ENCODE data around the gene GAGE12H.
"Not testable (repeated sequence)": the region's sequence is repeated elsewhere in the genome, so short reads cannot be mapped to it uniquely, and the experiment has no call there.

GAGE12H gene

GRCh38 chrX:49579649-49580048 lies at the start of gene GAGE12H:
GAGE12H (plus strand) TSS chrX:49579949; CDS start chrX:49581104, 1,155 bp downstream.
- not testable (repeated sequence) for FAIRE-seq; DNase-seq (ENCODE audit: insufficient read length, low spot score)

GRCh38 chrX:49531877-49532276 lies 47.9 kb upstream of the GAGE12H start, which contains the start of gene GAGE12C:
GAGE12C (plus strand) TSS chrX:49532177; CDS start chrX:49533332, 1,155 bp downstream.
- not testable (repeated sequence) for FAIRE-seq; DNase-seq (ENCODE audit: insufficient read length, low spot score)

GRCh38 chrX:49541433-49541832 lies 38.3 kb upstream of the GAGE12H start, which contains the start of gene GAGE12D:
GAGE12D (plus strand) TSS chrX:49541733; CDS start chrX:49542888, 1,155 bp downstream.
- FAIRE-seq; DNase-seq (ENCODE audit: insufficient read length, low spot score): not testable (repeated sequence)

GRCh38 chrX:49550989-49551388 lies 28.8 kb upstream of the GAGE12H start, which contains the start of gene GAGE12E:
GAGE12E (plus strand) TSS chrX:49551289; CDS start chrX:49552444, 1,155 bp downstream.
- DNase-seq (ENCODE audit: insufficient read length, low spot score); FAIRE-seq: not testable (repeated sequence)

- DNase-seq (ENCODE audit: insufficient read length, low spot score); FAIRE-seq: not testable (repeated sequence)
Observed at GRCh38 chrX:49560542-49560941, 19.2 kb upstream of the GAGE12H start, which contains the start of gene GAGE12F. GAGE12F (plus strand) TSS chrX:49560842; CDS start chrX:49561997, 1,155 bp downstream.

GRCh38 chrX:49568728-49569127 lies 11.0 kb upstream of the GAGE12H start:
- not testable (repeated sequence) for FAIRE-seq; DNase-seq (ENCODE audit: insufficient read length, low spot score)

GRCh38 chrX:49569152-49569551 lies 10.6 kb upstream of the GAGE12H start:
- not testable (repeated sequence) for FAIRE-seq; DNase-seq (ENCODE audit: insufficient read length, low spot score)

GRCh38 chrX:49570100-49570499 lies 9.6 kb upstream of the GAGE12H start, which contains the start of gene GAGE12G:
GAGE12G (plus strand) TSS chrX:49570400; CDS start chrX:49571555, 1,155 bp downstream.
- FAIRE-seq; DNase-seq (ENCODE audit: insufficient read length, low spot score): not testable (repeated sequence)

- not testable (repeated sequence) for FAIRE-seq; DNase-seq (ENCODE audit: insufficient read length, low spot score)
Observed at GRCh38 chrX:49589196-49589595, 9.4 kb downstream of the GAGE12H start, which contains the start of gene GAGE2A. GAGE2A (plus strand) TSS chrX:49589496; CDS start chrX:49590651, 1,155 bp downstream.

GRCh38 chrX:49589769-49590478 lies 10.2 kb downstream of the GAGE12H start:
- DNase-seq (ENCODE audit: insufficient read length, low spot score) = not testable (repeated sequence)

GRCh38 chrX:49590488-49590887 lies 10.7 kb downstream of the GAGE12H start:
- FAIRE-seq; DNase-seq (ENCODE audit: insufficient read length, low spot score): not testable (repeated sequence)

More at GRCh38 chrX:49589769-49590478, 10.2 kb downstream of the GAGE12H start:
- FAIRE-seq = not testable (repeated sequence)

GRCh38 chrX:49598720-49599119 lies 19.0 kb downstream of the GAGE12H start, which contains the start of gene GAGE1:
GAGE1 (plus strand) TSS chrX:49599020; CDS start chrX:49600175, 1,155 bp downstream.
- FAIRE-seq; DNase-seq (ENCODE audit: insufficient read length, low spot score): not testable (repeated sequence)

GRCh38 chrX:49610718-49611310 lies 31.1 kb downstream of the GAGE12H start:
- no peak for FAIRE-seq
- no peak for DNase-seq (ENCODE audit: insufficient read length, low spot score)

- no peak for DNase-seq (ENCODE audit: insufficient read length, low spot score)
- no peak for FAIRE-seq
Observed at GRCh38 chrX:49618574-49618973, 38.8 kb downstream of the GAGE12H start.

GRCh38 chrX:49627086-49627777 lies 47.5 kb downstream of the GAGE12H start:
- FAIRE-seq = no peak
- DNase-seq (ENCODE audit: insufficient read length, low spot score) = no peak

Measured in HTR-8/SVneo (cell line).